B cell (primary cell): ENCODE results near the gene FSIP1. TPM values are rescaled to one million over a fixed set of nuclear protein-coding genes. Genes with fewer than 3 reads are reported as not detected.

Source experiments
- ATAC-seq: fragments of 200-7000 bp; cut with Tn5 transposase; one replicate; pipeline ENCODE4 v1.10.0; 2021; ENCODE audit warnings: low read depth, mild to moderate bottlenecking, moderate number of reproducible peaks, moderate library complexity
- CTCF ChIA-PET: fragments of 350-600 bp; sonication (Branson Sonifier 250); formaldehyde crosslinking; loops from one replicate; lab custom pipeline; 2021; ENCODE audit warnings: antibody characterized with exemption, inconsistent platforms; lab: Charles Lee
- POLR2A ChIA-PET: fragments of 350-600 bp; sonication (Branson Sonifier 250); formaldehyde crosslinking; loops from one replicate; lab custom pipeline; 2021; ENCODE audit warnings: antibody characterized with exemption; lab: Charles Lee
- DNase-seq: peaks from one replicate; pipeline ENCODE4 v3.0.0; 2013
- H2AFZ ChIP-seq: 2 replicates; pipeline ENCODE4 v1.6.1; 2012; ENCODE audit warnings: mild to moderate bottlenecking, low read depth, low read length; ENCODE audit not compliant: insufficient read depth, poor library complexity, severe bottlenecking
- H3K27ac ChIP-seq, 2 donors: 1 replicate in 1 of 2; 2 replicates in 1 of 2; pipeline ENCODE4 v1.5.1; 2012 to 2013; ENCODE audit warnings: low read length in 2 of 2, mild to moderate bottlenecking in 2 of 2, moderate library complexity in 1 of 2
- H3K27me3 ChIP-seq, 4 experiments: fragments of 200-600 bp in 1 of 4; sonication (generic) in 1 of 4; replicated peaks in 1 of 4; 1 replicate in 2 of 4; 2 replicates in 2 of 4; pipeline versions ENCODE4 v1.6.1 to v1.7.0; 2013 to 2016; ENCODE audit warnings: low read length in 3 of 4, mild to moderate bottlenecking in 2 of 4, mixed read lengths in 1 of 4, moderate library complexity in 1 of 4; ENCODE audit not compliant: insufficient read depth in 4 of 4, control insufficient read depth in 3 of 4; ENCODE audit errors: control extremely low read depth in 1 of 4
- H3K36me3 ChIP-seq, 2 experiments: replicated peaks in 1 of 2; 1 replicate in 1 of 2; 2 replicates in 1 of 2; pipeline versions ENCODE4 v1.6.1 to v1.7.1; 2013; ENCODE audit warnings: low read length in 1 of 2; ENCODE audit not compliant: insufficient read depth in 2 of 2, control insufficient read depth in 1 of 2; ENCODE audit errors: control extremely low read depth in 1 of 2, extremely low read depth in 1 of 2
- H3K4me1 ChIP-seq, 2 donors: fragments of 200-600 bp in 1 of 2; sonication (generic) in 1 of 2; 1 replicate in 1 of 2; 2 replicates in 1 of 2; pipeline versions ENCODE4 v1.5.1 to v1.6.1; 2013 to 2017; ENCODE audit warnings: low read length in 2 of 2; ENCODE audit not compliant: control insufficient read depth in 2 of 2, insufficient read depth in 2 of 2
- H3K4me2 ChIP-seq: replicated peaks from 2 replicates; pipeline ENCODE3; 2012; ENCODE audit warnings: mild to moderate bottlenecking, low read depth, low read length; ENCODE audit not compliant: poor library complexity, severe bottlenecking
- H3K4me3 ChIP-seq, 5 experiments: fragments of 200-600 bp in 1 of 5; sonication (generic) in 1 of 5; 1 replicate in 3 of 5; 2 replicates in 2 of 5; pipeline versions ENCODE4 v1.5.1 to v1.7.0; 2011 to 2016; ENCODE audit warnings: low read length in 4 of 5, mild to moderate bottlenecking in 4 of 5, low read depth in 2 of 5, control low read depth in 1 of 5, moderate library complexity in 1 of 5; ENCODE audit not compliant: insufficient read depth in 1 of 5; ENCODE audit errors: control extremely low read depth in 1 of 5, extremely low read depth in 1 of 5
- H3K79me2 ChIP-seq: fragments of 200-600 bp; sonication (generic); one replicate; pipeline ENCODE4 v1.6.0; 2016; ENCODE audit warnings: low read length; ENCODE audit not compliant: control insufficient read depth, insufficient read depth
- H3K9ac ChIP-seq: fragments of 200-600 bp; sonication (generic); 2 replicates; pipeline ENCODE4 v1.6.1; 2017; ENCODE audit warnings: mild to moderate bottlenecking, low read length, moderate library complexity
- H3K9me3 ChIP-seq, 3 donors: one replicate each; pipeline versions ENCODE4 v1.6.1 to v1.7.1; 2013; ENCODE audit warnings: low read length in 2 of 3; ENCODE audit not compliant: control insufficient read depth in 2 of 3, insufficient read depth in 1 of 3; ENCODE audit errors: control extremely low read depth in 1 of 3
- H4K20me1 ChIP-seq: 2 replicates; pipeline ENCODE4 v1.6.0; 2012; ENCODE audit warnings: mild to moderate bottlenecking, low read length; ENCODE audit not compliant: insufficient read depth, control insufficient read depth, poor library complexity, severe bottlenecking
- H3K27ac Mint-ChIP-seq: one replicate; pipeline ENCODE4 v1.8.0; 2021; ENCODE audit warnings: mixed read lengths
- H3K27me3 Mint-ChIP-seq: one replicate; pipeline ENCODE4 v1.8.0; 2021; ENCODE audit warnings: mixed read lengths
- H3K4me1 Mint-ChIP-seq: one replicate; pipeline ENCODE4 v1.8.0; 2021; ENCODE audit warnings: mixed read lengths
- H3K4me3 Mint-ChIP-seq: one replicate; pipeline ENCODE4 v1.8.0; 2021; ENCODE audit warnings: mixed read lengths
- H3K9me3 Mint-ChIP-seq: one replicate; pipeline ENCODE4 v1.8.0; 2022; ENCODE audit warnings: mixed read lengths; ENCODE audit not compliant: insufficient read depth
- EZH2 ChIP-seq: IDR thresholded peaks from 2 replicates; pipeline ENCODE4 v1.6.1; 2012; ENCODE audit warnings: borderline replicate concordance, low read depth, mild to moderate bottlenecking, moderate library complexity, low read length; ENCODE audit not compliant: insufficient read depth, poor library complexity, severe bottlenecking
- WGBS: methylation state at CpG from one replicate; pipeline ENCODE4 v1.1.5; 2013; ENCODE audit warnings: missing lambda C conversion rate; ENCODE audit not compliant: insufficient coverage; 5-methylcytosine and 5-hydroxymethylcytosine counted together
- intact Hi-C: fragments of 100-400 bp; cut with micrococcal nuclease; formaldehyde crosslinking; loops from one replicate; pipeline ENCODE4 v1.10.0; 2022
- polyA plus RNA-seq: library from polyadenylated mRNA; depleted of rRNA; stranded (reverse); fragments of >200 nt; gene quantifications from 2 replicates; pipeline ENCODE4 v1.2.3, GENCODE V29; 2012
- total RNA-seq, 2 donors: library from RNA; stranded (reverse); fragments of 120-200 nt in 1 of 2; gene quantifications; 1 replicate in 1 of 2; 2 replicates in 1 of 2; pipeline versions ENCODE4 v1.2.3 to v1.2.4, GENCODE V29; 2013 to 2022
- TF ChIP-seq, protein P1 (sequence below): fragments of 200-600 bp; IDR thresholded peaks from one replicate; pipeline ENCODE4 v1.8.0; 2022; ENCODE audit warnings: antibody characterized with exemption, mild to moderate bottlenecking

The FSIP1 gene
- total and polyA plus RNA-seq, 2 donors (not counting 1 experiment from before 2014, with no cell fraction given) = 0.19 to 0.49 TPM

DNA sequence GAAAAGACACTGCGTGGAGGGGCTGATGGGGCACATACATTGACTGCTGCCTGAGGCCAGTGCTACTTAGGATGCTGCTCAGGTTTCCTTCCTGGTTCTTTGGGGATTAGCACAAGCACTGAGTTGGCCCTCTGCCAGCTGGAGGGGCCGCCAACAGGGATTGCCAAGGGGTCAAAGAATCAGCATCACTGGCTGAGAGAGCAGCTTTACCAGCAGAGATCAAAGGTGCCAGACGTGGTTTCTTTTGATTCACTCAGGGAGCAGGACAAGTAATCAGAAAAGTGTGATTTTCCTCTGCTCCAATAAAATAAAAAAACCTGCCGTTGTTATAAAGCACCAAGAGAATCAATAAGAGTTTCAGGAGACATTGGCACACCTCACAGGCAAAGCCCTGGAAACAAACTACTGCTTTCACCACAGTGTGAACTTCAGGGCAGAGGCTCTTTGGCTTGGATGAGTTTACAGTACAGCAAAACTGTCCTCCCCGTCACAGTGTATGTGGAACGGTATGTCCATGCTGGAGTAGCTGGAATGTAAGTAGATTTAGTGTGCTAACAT is 45.8 kb upstream of the FSIP1 start:
- H3K27ac ChIP-seq = no peak overlapping the region
- Mint-ChIP-seq H3K4me3 (no peak overlapping the region), H3K9me3 (no peaks in the 10 kb centered on the region), H3K4me1 (no peaks in the 10 kb centered on the region), H3K27ac (no peak overlapping the region), H3K27me3 (peaks cover 52% of the 10 kb centered on the region)
- H3K4me2 ChIP-seq = no peak overlapping the region
- no peaks in the 10 kb centered on the region for H4K20me1 ChIP-seq
- TF ChIP-seq EZH2 = no peak
- TF ChIP-seq, protein P1, sequence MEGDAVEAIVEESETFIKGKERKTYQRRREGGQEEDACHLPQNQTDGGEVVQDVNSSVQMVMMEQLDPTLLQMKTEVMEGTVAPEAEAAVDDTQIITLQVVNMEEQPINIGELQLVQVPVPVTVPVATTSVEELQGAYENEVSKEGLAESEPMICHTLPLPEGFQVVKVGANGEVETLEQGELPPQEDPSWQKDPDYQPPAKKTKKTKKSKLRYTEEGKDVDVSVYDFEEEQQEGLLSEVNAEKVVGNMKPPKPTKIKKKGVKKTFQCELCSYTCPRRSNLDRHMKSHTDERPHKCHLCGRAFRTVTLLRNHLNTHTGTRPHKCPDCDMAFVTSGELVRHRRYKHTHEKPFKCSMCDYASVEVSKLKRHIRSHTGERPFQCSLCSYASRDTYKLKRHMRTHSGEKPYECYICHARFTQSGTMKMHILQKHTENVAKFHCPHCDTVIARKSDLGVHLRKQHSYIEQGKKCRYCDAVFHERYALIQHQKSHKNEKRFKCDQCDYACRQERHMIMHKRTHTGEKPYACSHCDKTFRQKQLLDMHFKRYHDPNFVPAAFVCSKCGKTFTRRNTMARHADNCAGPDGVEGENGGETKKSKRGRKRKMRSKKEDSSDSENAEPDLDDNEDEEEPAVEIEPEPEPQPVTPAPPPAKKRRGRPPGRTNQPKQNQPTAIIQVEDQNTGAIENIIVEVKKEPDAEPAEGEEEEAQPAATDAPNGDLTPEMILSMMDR = no peak
- H3K79me2 ChIP-seq = no peaks in the 10 kb centered on the region
- DNase-seq = no peak
- no peak overlapping the region for H3K4me3 ChIP-seq
- H3K27me3 ChIP-seq = no peaks in the 10 kb centered on the region
- ChIA-PET POLR2A (no interaction called here), CTCF (no interaction called here)
- H3K4me1 ChIP-seq = no peaks in the 10 kb centered on the region
- H2AFZ ChIP-seq = no peak overlapping the region
- H3K9me3 ChIP-seq = no peaks in the 10 kb centered on the region
- no peak for ATAC-seq
- intact Hi-C loops = no loop called here
- no peaks in the 10 kb centered on the region for H3K36me3 ChIP-seq
- 89% methylated on average over 4 of the region's 6 CpGs for WGBS
- H3K9ac ChIP-seq = no peak overlapping the region

DNA sequence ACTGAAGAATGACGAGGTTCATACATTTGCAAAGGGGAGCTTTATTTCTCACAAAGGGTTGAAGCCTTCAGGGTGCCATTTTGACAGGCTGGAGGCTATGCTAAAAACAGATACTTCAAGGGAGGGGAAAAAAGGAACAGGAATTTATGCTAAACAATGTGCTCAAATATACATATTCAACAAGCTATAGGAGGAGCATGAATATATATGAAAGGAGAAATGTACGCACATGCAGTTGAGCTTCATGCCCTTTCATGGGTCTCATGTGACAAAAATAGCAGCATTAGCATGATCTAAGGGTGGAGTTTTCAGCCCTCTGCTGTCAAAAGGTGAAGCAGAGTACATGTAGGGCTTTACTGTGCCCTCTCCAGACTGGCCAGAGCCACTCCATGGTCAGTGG is 44.3 kb upstream of the FSIP1 start:
- TF ChIP-seq EZH2 = no peak
- TF ChIP-seq, protein P1 = no peak
- peaks cover 47% of the 10 kb centered on the region for H3K27me3 Mint-ChIP-seq
- POLR2A ChIA-PET = no interaction called here

More for the DNA sequence above, 44.3 kb upstream of the FSIP1 start:
- intact Hi-C loops = no loop called here
- H3K9me3 Mint-ChIP-seq = no peaks in the 10 kb centered on the region
- Histone ChIP-seq H3K36me3 (no peaks in the 10 kb centered on the region), H3K9ac (no peak overlapping the region), H3K4me2 (no peak overlapping the region), H3K27me3 (no peaks in the 10 kb centered on the region), H3K79me2 (no peaks in the 10 kb centered on the region), H3K27ac (no peak overlapping the region), H4K20me1 (no peaks in the 10 kb centered on the region), H3K9me3 (no peaks in the 10 kb centered on the region), H3K4me1 (no peaks in the 10 kb centered on the region), H3K4me3 (no peak overlapping the region), H2AFZ (no peak overlapping the region)
- H3K27ac Mint-ChIP-seq = no peak overlapping the region
- no peaks in the 10 kb centered on the region for H3K4me1 Mint-ChIP-seq
- 82% methylated on average over 2 of the region's 2 CpGs for WGBS
- CTCF ChIA-PET = no interaction called here
- H3K4me3 Mint-ChIP-seq = no peak overlapping the region
- DNase-seq (no peak), ATAC-seq (no peak)
